PFSK-1 (cell line): ENCODE results near the gene IKBKE.

Source experiments
- FOXP2 ChIP-seq: optimal IDR thresholded peaks from 2 replicates; pipeline ENCODE3; 2011; ENCODE audit warnings: borderline replicate concordance, control low read depth, inconsistent platforms; ENCODE audit not compliant: insufficient read depth; ENCODE audit errors: extremely low read length, extremely low read depth
- POLR2AphosphoS5 ChIP-seq: IDR thresholded peaks from 2 replicates; pipeline ENCODE4 v1.6.1; 2012; ENCODE audit warnings: low read depth, mild to moderate bottlenecking, control low read depth, low read length, moderate library complexity
- REST ChIP-seq, 2 experiments: IDR thresholded peaks; 2 replicates each; pipeline versions ENCODE4 v1.6.1 to v1.8.0; 2011 to 2012; ENCODE audit warnings: low read depth in 2 of 2, low read length in 2 of 2, control low read depth in 1 of 2, inconsistent platforms in 1 of 2, mild to moderate bottlenecking in 1 of 2, moderate library complexity in 1 of 2; ENCODE audit not compliant: insufficient read depth in 1 of 2
- SIN3A ChIP-seq: IDR thresholded peaks from 2 replicates; pipeline ENCODE4 v1.6.1; 2012; ENCODE audit warnings: mild to moderate bottlenecking, low read length, moderate library complexity, borderline replicate concordance; ENCODE audit not compliant: insufficient read depth
- TAF1 ChIP-seq: IDR thresholded peaks from 2 replicates; pipeline ENCODE4 v1.6.1; 2012; ENCODE audit warnings: low read length, control low read depth, borderline replicate concordance; ENCODE audit not compliant: insufficient read depth

GRCh38 chr1:206497774-206498173, 27.5 kb downstream of the IKBKE start:
- TF ChIP-seq REST (IDR thresholded peaks at IDR 0.05; ENCODE audit: insufficient read depth in 1 of 2, low read depth in 2 of 2, low read length in 2 of 2): no peak
- no peak for TF ChIP-seq SIN3A
- no peak for TF ChIP-seq POLR2AphosphoS5
- TF ChIP-seq TAF1: no peak
- TF ChIP-seq FOXP2: no peak
